Measurements from ENCODE around the gene USP43.

GRCh38 chr17:9677411-9677810, 32.1 kb downstream of the USP43 start:
- no peak for TF ChIP-seq POLR2A (IDR thresholded peaks at IDR 0.05)
- TF ChIP-seq CTCF (IDR thresholded peaks at IDR 0.05) = no peak
